Inferior parietal cortex (tissue), 1 donor: ENCODE results near the gene UBE2I.
"Not testable (repeated sequence)": the region's sequence is repeated elsewhere in the genome, so short reads cannot be mapped to it uniquely, and the experiment has no call there.

Experiments
- DNase-seq: peaks from one replicate; pipeline ENCODE4 v3.0.0-alpha.2; 2016; ENCODE audit errors: extremely low spot score

UBE2I gene

GRCh38 chr16:1314399-1315068, 5.1 kb downstream of the UBE2I start:
- no peak for DNase-seq

- DNase-seq, result no peak
Observed at GRCh38 chr16:1315081-1316032, 5.9 kb downstream of the UBE2I start.

GRCh38 chr16:1316033-1316405, 6.6 kb downstream of the UBE2I start:
- no peak for DNase-seq

- no peak for DNase-seq
Observed at GRCh38 chr16:1317479-1318267, 8.2 kb downstream of the UBE2I start.

GRCh38 chr16:1318268-1318545, 8.8 kb downstream of the UBE2I start:
- no peak for DNase-seq

- DNase-seq, result no peak
Observed at GRCh38 chr16:1319041-1319440, 9.6 kb downstream of the UBE2I start.

DNA sequence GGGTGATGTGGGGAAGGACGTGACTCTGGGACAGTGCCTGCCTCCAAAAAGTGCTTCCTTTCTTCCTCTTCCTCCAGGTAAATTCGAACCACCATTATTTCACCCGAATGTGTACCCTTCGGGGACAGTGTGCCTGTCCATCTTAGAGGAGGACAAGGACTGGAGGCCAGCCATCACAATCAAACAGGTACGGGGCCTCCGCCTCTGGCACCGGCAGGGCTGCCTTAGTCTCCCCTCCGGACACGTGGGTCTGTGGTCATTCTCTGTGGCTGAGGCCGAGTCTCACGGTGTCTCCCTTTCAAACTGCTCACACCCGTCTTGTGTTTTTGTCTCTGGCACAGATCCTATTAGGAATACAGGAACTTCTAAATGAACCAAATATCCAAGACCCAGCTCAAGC, 10.7 kb downstream of the UBE2I start:
- DNase-seq, result no peak

GRCh38 chr16:1320658-1321240, 11.3 kb downstream of the UBE2I start:
- DNase-seq, result no peak

GRCh38 chr16:1322407-1322806, 13.0 kb downstream of the UBE2I start:
- no peak for DNase-seq

DNA sequence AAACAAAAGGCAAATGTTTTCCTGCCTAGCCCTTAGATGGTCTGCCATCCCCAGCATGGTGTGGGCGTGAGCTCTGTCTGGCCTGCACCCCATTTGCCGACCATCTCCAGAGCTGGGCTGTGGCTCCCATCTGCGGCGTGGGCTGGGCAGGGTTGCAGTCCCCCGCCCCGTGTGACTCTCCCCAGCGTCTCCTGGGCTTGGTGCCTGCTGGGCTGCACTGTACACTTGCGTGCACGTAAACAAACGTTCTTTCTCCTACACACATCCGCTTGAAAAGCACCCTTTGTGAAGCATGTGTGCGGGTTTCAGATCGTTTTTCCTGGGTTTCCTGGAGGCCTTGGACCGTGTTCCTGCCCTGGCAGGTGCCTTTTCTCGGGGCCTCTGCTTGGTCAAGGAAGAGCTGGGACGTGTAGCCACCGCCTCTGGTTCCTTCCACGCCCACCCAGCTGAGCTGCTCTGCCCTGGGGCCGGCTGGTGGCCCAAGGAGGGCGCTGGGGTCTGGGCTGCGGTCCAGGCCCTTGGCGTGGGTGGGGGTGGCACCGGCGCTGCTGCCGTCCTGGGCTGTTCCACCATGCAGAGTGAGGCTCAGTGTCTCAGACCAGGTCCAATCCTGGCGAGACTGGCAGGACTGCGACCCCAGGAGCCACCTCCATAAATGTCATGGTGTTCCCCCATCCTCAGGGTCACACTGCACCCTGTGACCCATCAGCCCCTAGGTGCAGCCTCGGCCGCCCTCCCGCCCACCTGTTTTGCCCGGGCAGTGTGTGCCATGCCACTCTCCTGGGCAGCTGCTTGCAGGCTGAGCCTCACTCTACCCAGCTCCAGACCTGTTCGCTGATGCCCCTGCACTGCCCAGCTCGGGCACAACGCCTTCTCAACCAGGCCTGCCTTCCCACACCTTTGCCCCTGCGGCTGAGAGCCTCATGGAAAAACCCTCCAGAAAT, 14.1 kb downstream of the UBE2I start:
- peak; percentile 52 for DNase-seq

- no peak for DNase-seq
Observed at GRCh38 chr16:1324286-1324826, 14.9 kb downstream of the UBE2I start.

GRCh38 chr16:1325261-1325660, 15.8 kb downstream of the UBE2I start:
- no peak for DNase-seq

DNA sequence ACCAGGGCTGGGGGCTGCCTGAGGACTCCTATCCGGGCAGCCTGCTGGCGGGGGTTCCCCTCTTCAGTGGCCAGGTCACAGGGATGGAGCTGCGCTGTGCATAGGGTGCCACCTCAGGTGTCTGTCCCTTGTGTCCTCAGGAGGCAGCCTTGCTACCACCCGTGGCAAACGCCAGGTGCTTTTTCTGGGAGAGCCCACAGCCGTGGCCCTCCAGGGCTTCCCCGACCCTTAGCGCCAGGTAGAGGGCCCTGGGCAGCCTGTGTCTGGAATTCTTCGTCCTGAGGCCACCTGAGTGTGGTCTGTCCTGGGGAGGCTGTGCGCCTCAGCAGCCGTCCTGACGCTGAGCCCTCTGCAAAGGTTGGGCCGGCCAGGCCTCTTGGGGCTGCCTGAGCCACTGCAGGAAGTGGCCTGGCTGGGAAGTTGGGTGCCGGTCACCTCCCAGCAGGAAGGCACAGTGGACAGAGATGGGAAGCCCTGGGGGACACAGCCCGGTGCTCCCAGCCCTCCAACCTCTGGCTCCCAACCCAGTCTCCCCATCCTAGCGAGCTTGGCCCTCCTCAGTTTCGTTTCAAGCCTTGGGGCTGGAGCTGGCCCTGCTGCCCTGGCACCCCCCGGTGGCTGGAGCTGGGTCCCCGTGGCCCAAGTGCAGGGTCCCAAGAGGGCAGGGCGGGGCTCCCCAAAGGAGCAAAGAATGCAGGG, 16.4 kb downstream of the UBE2I start:
- no peak for DNase-seq

- DNase-seq, result no peak
Observed at GRCh38 chr16:1326391-1326790, 17.0 kb downstream of the UBE2I start.

DNA sequence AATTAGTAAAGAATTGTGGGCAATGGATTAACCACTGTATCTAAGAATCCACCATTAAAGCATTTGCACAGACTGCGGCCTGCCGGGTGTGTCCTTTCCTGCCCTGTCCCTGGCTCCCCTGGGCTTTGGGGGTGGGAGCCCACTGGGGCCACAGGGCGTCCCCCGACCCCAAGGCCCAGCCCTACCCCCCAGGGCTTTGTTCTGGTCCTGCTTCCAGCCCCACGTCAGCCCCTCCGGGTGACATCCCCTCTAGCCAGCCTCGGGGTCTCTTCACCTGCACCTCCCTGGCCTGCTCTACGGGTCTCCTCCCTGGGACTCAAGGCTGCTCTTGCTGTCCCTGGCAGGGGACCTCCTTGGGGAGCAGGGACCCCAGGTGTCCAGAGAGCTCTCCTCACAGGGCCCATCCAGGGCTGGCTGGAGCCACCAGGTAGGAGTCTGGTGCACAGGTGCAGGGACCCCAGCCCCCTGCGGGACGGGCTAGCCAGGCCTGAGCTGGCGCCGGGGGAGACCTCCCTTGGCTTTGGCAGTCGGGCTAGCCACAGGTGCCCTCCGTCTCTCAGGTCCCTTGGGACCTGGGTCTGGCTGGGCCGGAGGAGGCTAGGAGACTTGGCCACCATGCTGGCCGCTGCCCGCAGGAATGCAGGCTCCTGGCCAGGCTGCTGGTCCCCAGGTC, 17.6 kb downstream of the UBE2I start:
- DNase-seq, result no peak

- DNase-seq, result no peak
Observed at GRCh38 chr16:1327619-1327947, 18.1 kb downstream of the UBE2I start.

DNA sequence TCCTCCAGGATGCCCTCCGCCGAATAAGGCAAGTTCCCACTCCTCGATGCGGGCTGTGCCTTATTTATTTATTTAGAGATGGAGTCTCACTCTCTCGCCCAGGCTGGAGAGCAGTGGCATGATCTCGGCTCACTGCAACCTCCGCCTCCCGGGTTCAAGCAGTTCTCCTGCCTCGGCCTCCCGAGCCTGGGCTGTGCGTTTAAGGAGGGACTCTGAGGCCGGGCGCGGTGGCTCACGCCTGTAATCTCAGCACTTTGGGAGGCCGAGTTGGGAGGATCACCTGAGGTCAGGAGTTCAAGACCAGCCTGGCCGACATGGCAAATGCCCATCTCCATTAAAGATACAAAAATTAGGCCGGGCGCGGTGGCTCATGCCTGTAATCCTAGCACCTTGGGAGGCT, 18.7 kb downstream of the UBE2I start:
- DNase-seq, result not testable (repeated sequence)

DNA sequence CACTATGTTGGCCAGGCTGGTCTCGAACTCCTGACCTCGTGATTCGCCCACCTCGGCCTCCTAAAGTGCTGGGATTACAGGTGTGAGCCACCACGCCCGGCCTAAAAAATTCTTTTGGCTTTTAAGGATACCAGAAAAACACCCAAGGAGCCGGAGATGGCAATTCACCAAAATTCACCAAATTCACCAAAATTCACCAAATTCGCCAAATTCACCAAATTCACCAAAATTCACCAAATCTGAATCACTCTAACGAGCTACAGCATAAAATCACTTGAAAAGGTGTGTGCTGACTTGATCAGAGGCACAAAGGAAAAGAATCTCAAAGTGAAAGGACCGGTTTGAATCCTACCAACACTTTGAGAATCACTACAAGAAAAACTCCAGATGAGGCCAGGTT, 19.5 kb downstream of the UBE2I start:
- not testable (repeated sequence) for DNase-seq

GRCh38 chr16:1330260-1330914, 21.0 kb downstream of the UBE2I start:
- DNase-seq, result no peak
